GM23338 (cell line): ENCODE data around the gene VSX1. TPM values are rescaled to one million over a fixed set of nuclear protein-coding genes. Genes with fewer than 3 reads are reported as not detected.

ENCODE experiments used
- ATAC-seq: fragments of 200-7000 bp; cut with Tn5 transposase; 3 replicates; pipeline ENCODE4 v1.9.1; 2020
- DNase-seq: peaks from one replicate; pipeline ENCODE4 v3.0.0-alpha.2; 2015; ENCODE audit warnings: low spot score
- H2AFZ ChIP-seq: fragments of 200-600 bp; sonication (generic); 2 replicates; pipeline ENCODE4 v1.8.0; 2016; ENCODE audit warnings: antibody characterized with exemption, mild to moderate bottlenecking, moderate library complexity
- H3F3A ChIP-seq: fragments of 200-600 bp; sonication (generic); replicated peaks from 2 replicates; pipeline ENCODE4 v1.8.0; 2017; ENCODE audit warnings: antibody characterized with exemption, mixed run types, low read depth
- H3K27ac ChIP-seq: fragments of 200-600 bp; sonication (generic); 2 replicates; pipeline ENCODE4 v1.6.1; 2016; ENCODE audit warnings: low read depth
- H3K27me3 ChIP-seq: fragments of 200-600 bp; sonication (generic); 2 replicates; pipeline ENCODE4 v1.8.0; 2016; ENCODE audit warnings: mild to moderate bottlenecking, mixed run types, moderate library complexity; ENCODE audit not compliant: insufficient read depth
- H3K36me3 ChIP-seq: fragments of 200-600 bp; sonication (generic); 2 replicates; pipeline ENCODE4 v1.8.0; 2016; ENCODE audit warnings: mild to moderate bottlenecking; ENCODE audit not compliant: insufficient read depth
- H3K4me1 ChIP-seq: fragments of 200-600 bp; sonication (generic); 2 replicates; pipeline ENCODE4 v1.8.0; 2016; ENCODE audit warnings: mild to moderate bottlenecking, moderate library complexity; ENCODE audit not compliant: insufficient read depth
- H3K4me2 ChIP-seq: fragments of 200-600 bp; sonication (generic); 2 replicates; pipeline ENCODE4 v1.7.1; 2017; ENCODE audit warnings: mixed run types
- H3K4me3 ChIP-seq: fragments of 200-600 bp; sonication (generic); 2 replicates; pipeline ENCODE4 v1.6.1; 2016; ENCODE audit warnings: mixed run types
- H3K79me2 ChIP-seq: fragments of 200-600 bp; sonication (generic); replicated peaks from 2 replicates; pipeline ENCODE4 v1.8.0; 2017; ENCODE audit warnings: mild to moderate bottlenecking; ENCODE audit not compliant: insufficient read depth
- H3K9me2 ChIP-seq: fragments of 200-600 bp; sonication (generic); 2 replicates; pipeline ENCODE4 v1.8.0; 2017; ENCODE audit not compliant: insufficient read depth
- H4K20me1 ChIP-seq: fragments of 200-600 bp; sonication (generic); replicated peaks from 2 replicates; pipeline ENCODE4 v1.8.0; 2017; ENCODE audit warnings: mild to moderate bottlenecking; ENCODE audit not compliant: insufficient read depth
- H3K27ac Mint-ChIP-seq: 2 replicates; pipeline ENCODE4 v1.8.0; 2020; ENCODE audit warnings: inconsistent platforms, mild to moderate bottlenecking, moderate library complexity, mixed read lengths
- H3K27me3 Mint-ChIP-seq: 3 replicates; pipeline ENCODE4 v1.8.0; 2022; ENCODE audit warnings: low read depth, mild to moderate bottlenecking, moderate library complexity, mixed read lengths, inconsistent platforms; ENCODE audit not compliant: insufficient read depth, poor library complexity
- H3K36me3 Mint-ChIP-seq: 3 replicates; pipeline ENCODE4 v1.8.0; 2021; ENCODE audit warnings: low read depth, mild to moderate bottlenecking, inconsistent platforms, moderate library complexity, mixed read lengths
- H3K4me1 Mint-ChIP-seq: 3 replicates; pipeline ENCODE4 v1.8.0; 2020; ENCODE audit warnings: mild to moderate bottlenecking, inconsistent platforms, mixed read lengths
- H3K4me3 Mint-ChIP-seq: 3 replicates; pipeline ENCODE4 v1.8.0; 2021; ENCODE audit warnings: moderate library complexity, mild to moderate bottlenecking, inconsistent platforms, mixed read lengths
- H3K9me3 Mint-ChIP-seq: 3 replicates; pipeline ENCODE4 v1.8.0; 2020; ENCODE audit warnings: moderate library complexity, mild to moderate bottlenecking, inconsistent platforms, mixed read lengths
- CTCF ChIP-seq, 2 experiments: fragments of 200-600 bp in 1 of 2; sonication (generic) in 1 of 2; conservative IDR thresholded peaks; 2 replicates each; pipeline versions ENCODE4 v1.5.1 to v1.6.1; 2016 to 2017; ENCODE audit warnings: antibody characterized with exemption in 2 of 2, low read depth in 2 of 2, mild to moderate bottlenecking in 2 of 2, moderate library complexity in 1 of 2
- EZH2 ChIP-seq: fragments of 200-600 bp; sonication (generic); IDR thresholded peaks from one replicate; pipeline ENCODE4 v1.8.0; 2017; ENCODE audit warnings: antibody characterized with exemption, mild to moderate bottlenecking, low read depth; ENCODE audit not compliant: unreplicated experiment
- EZH2phosphoT487 ChIP-seq: fragments of 200-600 bp; sonication (generic); IDR thresholded peaks from one replicate; pipeline ENCODE4 v1.8.1; 2018; ENCODE audit warnings: antibody characterized with exemption; ENCODE audit not compliant: unreplicated experiment
- JUNB ChIP-seq: IDR thresholded peaks from one replicate; pipeline ENCODE4 v1.6.1; 2016; ENCODE audit warnings: antibody characterized with exemption; ENCODE audit not compliant: unreplicated experiment
- NANOG ChIP-seq: IDR thresholded peaks from 2 replicates; pipeline ENCODE4 v1.6.1; 2016; ENCODE audit warnings: antibody characterized with exemption, borderline replicate concordance
- POLR2AphosphoS5 ChIP-seq: IDR thresholded peaks from 2 replicates; pipeline ENCODE4 v1.6.1; 2016; ENCODE audit warnings: antibody characterized with exemption, low read depth
- REST ChIP-seq: IDR thresholded peaks from one replicate; pipeline ENCODE4 v1.6.1; 2018; ENCODE audit warnings: antibody characterized with exemption; ENCODE audit not compliant: unreplicated experiment
- STAT1 ChIP-seq: IDR thresholded peaks from one replicate; pipeline ENCODE4 v1.6.1; 2016; ENCODE audit warnings: antibody characterized with exemption; ENCODE audit not compliant: unreplicated experiment
- ZNF114 ChIP-seq: fragments of 250-450 bp; sonication (Bioruptor Pico); IDR thresholded peaks from 2 replicates; pipeline ENCODE4 v1.5.0; 2020; ENCODE audit warnings: mild to moderate bottlenecking, moderate library complexity
- ZNF331 ChIP-seq: fragments of 250-450 bp; sonication (Bioruptor Pico); IDR thresholded peaks from 2 replicates; pipeline ENCODE4 v1.5.0; 2020; ENCODE audit warnings: low read depth, mild to moderate bottlenecking, moderate library complexity
- polyA plus RNA-seq: library from polyadenylated mRNA; unstranded; fragments of >200 nt; fragmentation: Nextera tagmentation; extraction: Ambion mirVana; gene quantifications from 2 replicates; pipeline ENCODE4 v1.2.1, GENCODE V29; 2016
- total RNA-seq: library from RNA; depleted of rRNA; stranded (reverse); fragments of >200 nt; shearing (Covaris generic); gene quantifications from 2 replicates; pipeline ENCODE4 v1.2.3, GENCODE V29; 2014
- TF ChIP-seq, protein P1 (sequence below): IDR thresholded peaks from 2 replicates; pipeline ENCODE4 v1.6.1; 2016; ENCODE audit warnings: antibody characterized with exemption

VSX1 gene
- total and polyA plus RNA-seq, 2 experiments from 2014 or later: 0.73 TPM; not detected in 1

DNA sequence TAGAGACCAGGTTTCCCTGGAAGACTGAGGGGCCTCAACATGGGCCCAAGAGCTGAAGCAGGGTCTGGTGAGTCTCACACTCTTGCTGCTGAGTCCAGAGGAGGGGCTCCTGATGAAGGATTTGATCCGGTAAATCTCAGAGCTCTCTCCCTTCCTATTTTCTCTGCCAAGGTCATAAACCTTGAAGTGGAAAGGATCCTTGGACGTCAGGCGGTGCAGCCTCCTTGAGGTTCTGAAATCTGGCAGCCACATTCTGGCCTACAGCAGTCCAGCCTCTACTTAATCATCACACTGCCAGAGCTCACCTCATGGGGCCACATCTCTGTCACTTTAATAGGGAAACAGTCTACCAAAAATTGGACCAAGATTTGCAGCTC, 48.0 kb downstream of the VSX1 start:
- Histone ChIP-seq H3K79me2 (no peaks in the 10 kb centered on the region), H2AFZ (no peak overlapping the region)
- ATAC-seq: no peak

More for the DNA sequence above, 48.0 kb downstream of the VSX1 start:
- no peaks in the 10 kb centered on the region for H4K20me1 ChIP-seq
- H3K4me3 ChIP-seq: no peak overlapping the region
- H3F3A ChIP-seq: no peaks in the 10 kb centered on the region
- H3K9me2 ChIP-seq: peaks cover 4% of the 10 kb centered on the region; the same call in 1 of the 2 replicates
- H3K9me3 Mint-ChIP-seq: no peaks in the 10 kb centered on the region; the same call in 2 of the 3 replicates
- no peaks in the 10 kb centered on the region for H3K36me3 Mint-ChIP-seq
- TF ChIP-seq EZH2phosphoT487 (no peak), JUNB (no peak), CTCF (conservative IDR thresholded peaks at IDR 0.05; ENCODE audit: low read depth in 2 of 2) (no peak), NANOG (no peak), STAT1 (no peak), ZNF331 (CRISPR knock-in tag) (no peak), REST (no peak), EZH2 (no peak), POLR2AphosphoS5 (no peak), ZNF114 (CRISPR knock-in tag) (no peak)
- TF ChIP-seq, protein P1, sequence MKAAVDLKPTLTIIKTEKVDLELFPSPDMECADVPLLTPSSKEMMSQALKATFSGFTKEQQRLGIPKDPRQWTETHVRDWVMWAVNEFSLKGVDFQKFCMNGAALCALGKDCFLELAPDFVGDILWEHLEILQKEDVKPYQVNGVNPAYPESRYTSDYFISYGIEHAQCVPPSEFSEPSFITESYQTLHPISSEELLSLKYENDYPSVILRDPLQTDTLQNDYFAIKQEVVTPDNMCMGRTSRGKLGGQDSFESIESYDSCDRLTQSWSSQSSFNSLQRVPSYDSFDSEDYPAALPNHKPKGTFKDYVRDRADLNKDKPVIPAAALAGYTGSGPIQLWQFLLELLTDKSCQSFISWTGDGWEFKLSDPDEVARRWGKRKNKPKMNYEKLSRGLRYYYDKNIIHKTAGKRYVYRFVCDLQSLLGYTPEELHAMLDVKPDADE: no peak
- peaks cover 20% of the 10 kb centered on the region for H3K4me1 Mint-ChIP-seq
- no peak overlapping the region for H3K27ac ChIP-seq
- no peaks in the 10 kb centered on the region; the same call in 1 of the 2 replicates for H3K4me1 ChIP-seq
- no peak overlapping the region for H3K27ac Mint-ChIP-seq
- H3K4me3 Mint-ChIP-seq: no peak overlapping the region
- no peak overlapping the region for H3K4me2 ChIP-seq
- no peaks in the 10 kb centered on the region for H3K36me3 ChIP-seq
- peaks cover 12% of the 10 kb centered on the region for H3K27me3 Mint-ChIP-seq
- no peak for DNase-seq
- no peaks in the 10 kb centered on the region for H3K27me3 ChIP-seq
